Uterus (tissue), 2 donors: ENCODE results near the gene FBXO47.
"Not testable (repeated sequence)": the region's sequence is repeated elsewhere in the genome, so short reads cannot be mapped to it uniquely, and the experiment has no call there.

ENCODE experiments used
- POLR2A ChIP-seq, 2 donors: fragments of 450-650 bp; IDR thresholded peaks; one replicate each; pipeline ENCODE4 v1.6.1; 2016; ENCODE audit warnings: antibody characterized with exemption in 2 of 2, mild to moderate bottlenecking in 1 of 2, moderate library complexity in 1 of 2
- TF ChIP-seq, protein P1 (sequence below), 4 experiments: fragments of 200-600 bp in 2 of 4; fragments of 450-650 bp in 2 of 4; sonication (generic) in 2 of 4; IDR thresholded peaks; one replicate each; pipeline ENCODE4 v1.5.1; 2016 to 2019; ENCODE audit warnings: antibody characterized with exemption in 4 of 4, mild to moderate bottlenecking in 2 of 4, moderate library complexity in 1 of 4

GRCh38 chr17:38930782-38931181, 36.4 kb downstream of the FBXO47 start:
- TF ChIP-seq, protein P1, sequence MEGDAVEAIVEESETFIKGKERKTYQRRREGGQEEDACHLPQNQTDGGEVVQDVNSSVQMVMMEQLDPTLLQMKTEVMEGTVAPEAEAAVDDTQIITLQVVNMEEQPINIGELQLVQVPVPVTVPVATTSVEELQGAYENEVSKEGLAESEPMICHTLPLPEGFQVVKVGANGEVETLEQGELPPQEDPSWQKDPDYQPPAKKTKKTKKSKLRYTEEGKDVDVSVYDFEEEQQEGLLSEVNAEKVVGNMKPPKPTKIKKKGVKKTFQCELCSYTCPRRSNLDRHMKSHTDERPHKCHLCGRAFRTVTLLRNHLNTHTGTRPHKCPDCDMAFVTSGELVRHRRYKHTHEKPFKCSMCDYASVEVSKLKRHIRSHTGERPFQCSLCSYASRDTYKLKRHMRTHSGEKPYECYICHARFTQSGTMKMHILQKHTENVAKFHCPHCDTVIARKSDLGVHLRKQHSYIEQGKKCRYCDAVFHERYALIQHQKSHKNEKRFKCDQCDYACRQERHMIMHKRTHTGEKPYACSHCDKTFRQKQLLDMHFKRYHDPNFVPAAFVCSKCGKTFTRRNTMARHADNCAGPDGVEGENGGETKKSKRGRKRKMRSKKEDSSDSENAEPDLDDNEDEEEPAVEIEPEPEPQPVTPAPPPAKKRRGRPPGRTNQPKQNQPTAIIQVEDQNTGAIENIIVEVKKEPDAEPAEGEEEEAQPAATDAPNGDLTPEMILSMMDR (IDR thresholded peaks at IDR 0.05): not testable (repeated sequence)
- TF ChIP-seq POLR2A (IDR thresholded peaks at IDR 0.05): not testable (repeated sequence)
